ENCODE data around the gene KCNG3.

DNA sequence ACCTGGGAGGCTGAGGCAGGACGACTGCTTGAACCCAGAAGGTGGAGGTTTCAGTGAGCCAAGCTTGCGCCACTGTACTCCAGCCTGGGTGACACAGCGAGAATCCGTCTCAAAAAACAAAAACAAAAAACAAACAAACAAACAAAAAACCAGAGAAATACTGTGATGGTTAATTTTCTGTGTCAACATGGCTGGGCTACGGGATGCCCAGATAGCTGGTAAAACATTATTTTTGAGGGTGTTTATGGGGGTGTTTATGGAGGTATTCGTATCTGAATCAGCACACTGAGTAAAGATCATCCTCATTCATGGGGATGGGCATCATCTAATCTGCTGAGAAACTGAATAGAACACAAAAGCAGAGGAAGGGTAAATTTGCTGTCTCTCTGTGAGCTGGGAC, 92.0 kb downstream of the KCNG3 start:
- TF ChIP-seq FOXK2 (IDR thresholded peaks at IDR 0.05) (no peak), CHD4 (IDR thresholded peaks at IDR 0.05; ENCODE audit: borderline replicate concordance, low read length) (no peak)
- TF ChIP-seq, protein P1, sequence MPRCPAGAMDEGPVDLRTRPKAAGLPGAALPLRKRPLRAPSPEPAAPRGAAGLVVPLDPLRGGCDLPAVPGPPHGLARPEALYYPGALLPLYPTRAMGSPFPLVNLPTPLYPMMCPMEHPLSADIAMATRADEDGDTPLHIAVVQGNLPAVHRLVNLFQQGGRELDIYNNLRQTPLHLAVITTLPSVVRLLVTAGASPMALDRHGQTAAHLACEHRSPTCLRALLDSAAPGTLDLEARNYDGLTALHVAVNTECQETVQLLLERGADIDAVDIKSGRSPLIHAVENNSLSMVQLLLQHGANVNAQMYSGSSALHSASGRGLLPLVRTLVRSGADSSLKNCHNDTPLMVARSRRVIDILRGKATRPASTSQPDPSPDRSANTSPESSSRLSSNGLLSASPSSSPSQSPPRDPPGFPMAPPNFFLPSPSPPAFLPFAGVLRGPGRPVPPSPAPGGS (CRISPR knock-in tag; IDR thresholded peaks at IDR 0.05), result no peak
